NB4 (cell line): Measurements from ENCODE around the gene ADAMTS6.

Source experiments
- DNase-seq: peaks from one replicate; pipeline ENCODE4 v3.0.0; 2010; ENCODE audit warnings: low read depth
- H3K4me3 ChIP-seq: one replicate; pipeline ENCODE4 v1.5.1; 2011; ENCODE audit warnings: mild to moderate bottlenecking, low read depth, low read length, moderate library complexity
- CTCF ChIP-seq: IDR thresholded peaks from one replicate; pipeline ENCODE4 v1.5.1; 2012; ENCODE audit warnings: low read depth, low read length
- MAX ChIP-seq: IDR thresholded peaks from 2 replicates; pipeline ENCODE4 v1.6.1; 2011; ENCODE audit warnings: low read depth, low read length
- MYC ChIP-seq: IDR thresholded peaks from 2 replicates; pipeline ENCODE4 v1.6.1; 2011; ENCODE audit warnings: low read depth, low read length
- POLR2A ChIP-seq: IDR thresholded peaks from 2 replicates; pipeline ENCODE4 v1.6.1; 2011; ENCODE audit warnings: mild to moderate bottlenecking; ENCODE audit not compliant: insufficient read length; ENCODE audit errors: extremely low read depth

The ADAMTS6 gene

GRCh38 chr5:65413822-65414221 is 67.9 kb downstream of the ADAMTS6 start:
- no peak overlapping the region for H3K4me3 ChIP-seq
- DNase-seq = no peak
- TF ChIP-seq MAX = no peak
- TF ChIP-seq POLR2A = no peak
- TF ChIP-seq MYC = no peak
- no peak for TF ChIP-seq CTCF

- DNase-seq = no peak
- H3K4me3 ChIP-seq = no peak overlapping the region
- TF ChIP-seq MAX = no peak
- no peak for TF ChIP-seq MYC
- TF ChIP-seq CTCF = no peak
- TF ChIP-seq POLR2A = no peak
These were observed 68.9 kb downstream of the ADAMTS6 start for GRCh38 chr5:65412842-65413241.

- DNase-seq = no peak
- H3K4me3 ChIP-seq = no peak overlapping the region
- no peak for TF ChIP-seq CTCF
- TF ChIP-seq MAX = no peak
- TF ChIP-seq POLR2A = no peak
- no peak for TF ChIP-seq MYC
These were observed 70.4 kb downstream of the ADAMTS6 start for GRCh38 chr5:65411356-65411755.

GRCh38 chr5:65395526-65396155 is 86.1 kb downstream of the ADAMTS6 start:
- no peak for TF ChIP-seq MAX
- no peak for TF ChIP-seq MYC
- no peak for TF ChIP-seq CTCF
- no peak for TF ChIP-seq POLR2A
- DNase-seq = no peak

GRCh38 chr5:65394087-65394486 is 87.6 kb downstream of the ADAMTS6 start:
- H3K4me3 ChIP-seq = no peak overlapping the region
- TF ChIP-seq MYC (no peak), CTCF (no peak), MAX (no peak), POLR2A (no peak)
- no peak for DNase-seq

More at GRCh38 chr5:65395526-65396155, 86.1 kb downstream of the ADAMTS6 start:
- H3K4me3 ChIP-seq = no peak overlapping the region
